Sigmoid colon (tissue), 4 donors: Measurements from ENCODE around the gene GNG2.

ENCODE experiments used
- POLR2AphosphoS5 ChIP-seq, 4 donors: sonication (generic); formaldehyde crosslinking; IDR thresholded peaks; one replicate each; pipeline ENCODE4 v1.6.1; 2017; ENCODE audit warnings: antibody characterized with exemption in 4 of 4
- TF ChIP-seq, protein P1 (sequence below), 4 experiments: fragments of 450-650 bp in 3 of 4; fragments of 200-600 bp in 1 of 4; IDR thresholded peaks; one replicate each; pipeline ENCODE4 v1.5.1; 2016 to 2019; ENCODE audit warnings: antibody characterized with exemption in 4 of 4, mild to moderate bottlenecking in 3 of 4, moderate library complexity in 2 of 4

DNA sequence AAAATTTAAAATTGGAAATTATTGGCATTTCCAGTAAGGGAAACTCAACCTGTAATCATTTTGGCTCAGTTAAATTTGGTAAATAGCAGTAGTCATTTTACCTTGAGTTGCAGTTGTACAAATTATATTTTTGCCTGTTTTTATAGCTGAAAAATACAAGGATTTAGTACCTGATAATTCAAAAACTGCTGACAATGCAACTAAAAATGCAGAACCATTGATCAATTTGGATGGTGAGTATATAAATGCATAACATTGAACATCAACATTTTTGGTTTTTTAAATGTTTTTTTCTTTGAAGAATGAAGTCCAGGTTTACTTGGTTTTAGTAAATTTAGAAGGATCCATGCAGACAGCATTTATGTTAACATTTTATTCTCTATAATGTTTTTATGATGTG is 137.9 kb downstream of the GNG2 start:
- TF ChIP-seq, protein P1, sequence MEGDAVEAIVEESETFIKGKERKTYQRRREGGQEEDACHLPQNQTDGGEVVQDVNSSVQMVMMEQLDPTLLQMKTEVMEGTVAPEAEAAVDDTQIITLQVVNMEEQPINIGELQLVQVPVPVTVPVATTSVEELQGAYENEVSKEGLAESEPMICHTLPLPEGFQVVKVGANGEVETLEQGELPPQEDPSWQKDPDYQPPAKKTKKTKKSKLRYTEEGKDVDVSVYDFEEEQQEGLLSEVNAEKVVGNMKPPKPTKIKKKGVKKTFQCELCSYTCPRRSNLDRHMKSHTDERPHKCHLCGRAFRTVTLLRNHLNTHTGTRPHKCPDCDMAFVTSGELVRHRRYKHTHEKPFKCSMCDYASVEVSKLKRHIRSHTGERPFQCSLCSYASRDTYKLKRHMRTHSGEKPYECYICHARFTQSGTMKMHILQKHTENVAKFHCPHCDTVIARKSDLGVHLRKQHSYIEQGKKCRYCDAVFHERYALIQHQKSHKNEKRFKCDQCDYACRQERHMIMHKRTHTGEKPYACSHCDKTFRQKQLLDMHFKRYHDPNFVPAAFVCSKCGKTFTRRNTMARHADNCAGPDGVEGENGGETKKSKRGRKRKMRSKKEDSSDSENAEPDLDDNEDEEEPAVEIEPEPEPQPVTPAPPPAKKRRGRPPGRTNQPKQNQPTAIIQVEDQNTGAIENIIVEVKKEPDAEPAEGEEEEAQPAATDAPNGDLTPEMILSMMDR (IDR thresholded peaks at IDR 0.05), result no peak
- TF ChIP-seq POLR2AphosphoS5 (IDR thresholded peaks at IDR 0.05), result no peak
